Dermis lymphatic vessel endothelial cell (primary cell): Measurements from ENCODE around the gene COPS6. TPM values are rescaled to one million over a fixed set of nuclear protein-coding genes. Genes with fewer than 3 reads are reported as not detected.

Experiments
- total RNA-seq: library from RNA; depleted of rRNA; stranded (reverse); fragments of >200 nt; gene quantifications from 2 replicates; pipeline ENCODE4 v1.2.1, GENCODE V29; 2014

COPS6 gene
- total RNA-seq, result 44.3 and 54.3 TPM in 2 replicates

DNA sequence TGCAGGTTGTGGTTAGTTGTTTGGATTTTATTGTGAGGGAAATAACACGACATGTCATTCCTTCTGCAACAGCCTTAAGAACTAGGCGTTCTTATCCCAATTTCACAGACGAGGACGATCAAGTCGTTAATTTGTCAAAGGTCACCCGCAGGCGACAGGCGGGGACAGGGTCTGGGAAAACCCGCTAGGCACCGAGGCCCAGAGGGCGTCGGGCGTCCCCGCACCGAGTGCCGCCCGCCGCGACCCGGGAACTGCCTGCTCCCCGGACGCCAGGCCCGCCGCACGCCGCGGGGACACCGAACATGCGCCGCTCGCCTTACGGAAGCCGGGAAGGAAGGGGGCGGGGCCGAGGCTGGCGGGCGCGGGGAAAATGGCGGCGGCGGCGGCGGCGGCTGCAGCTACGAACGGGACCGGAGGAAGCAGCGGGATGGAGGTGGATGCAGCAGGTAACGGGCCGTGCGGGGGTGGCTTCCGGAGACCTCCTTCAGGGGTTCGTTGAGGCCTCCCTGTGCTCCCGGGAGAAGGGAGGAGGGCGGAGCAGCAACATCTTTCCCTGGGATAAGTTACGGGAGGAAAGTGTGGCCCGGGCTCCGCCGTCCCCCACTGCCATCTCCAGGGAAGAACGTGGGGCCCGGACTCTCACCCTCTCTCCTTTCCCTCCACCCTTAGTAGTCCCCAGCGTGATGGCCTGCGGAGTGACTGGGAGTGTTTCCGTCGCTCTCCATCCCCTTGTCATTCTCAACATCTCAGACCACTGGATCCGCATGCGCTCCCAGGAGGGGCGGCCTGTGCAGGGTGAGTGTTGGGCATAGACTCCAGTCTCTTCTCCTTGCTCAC, at the start of gene COPS6:
Gene COPS6, plus strand, starts transcription at position 349 of the 837 bp plus-strand sequence. Its CDS starts 22 bp downstream, at position 371.

DNA sequence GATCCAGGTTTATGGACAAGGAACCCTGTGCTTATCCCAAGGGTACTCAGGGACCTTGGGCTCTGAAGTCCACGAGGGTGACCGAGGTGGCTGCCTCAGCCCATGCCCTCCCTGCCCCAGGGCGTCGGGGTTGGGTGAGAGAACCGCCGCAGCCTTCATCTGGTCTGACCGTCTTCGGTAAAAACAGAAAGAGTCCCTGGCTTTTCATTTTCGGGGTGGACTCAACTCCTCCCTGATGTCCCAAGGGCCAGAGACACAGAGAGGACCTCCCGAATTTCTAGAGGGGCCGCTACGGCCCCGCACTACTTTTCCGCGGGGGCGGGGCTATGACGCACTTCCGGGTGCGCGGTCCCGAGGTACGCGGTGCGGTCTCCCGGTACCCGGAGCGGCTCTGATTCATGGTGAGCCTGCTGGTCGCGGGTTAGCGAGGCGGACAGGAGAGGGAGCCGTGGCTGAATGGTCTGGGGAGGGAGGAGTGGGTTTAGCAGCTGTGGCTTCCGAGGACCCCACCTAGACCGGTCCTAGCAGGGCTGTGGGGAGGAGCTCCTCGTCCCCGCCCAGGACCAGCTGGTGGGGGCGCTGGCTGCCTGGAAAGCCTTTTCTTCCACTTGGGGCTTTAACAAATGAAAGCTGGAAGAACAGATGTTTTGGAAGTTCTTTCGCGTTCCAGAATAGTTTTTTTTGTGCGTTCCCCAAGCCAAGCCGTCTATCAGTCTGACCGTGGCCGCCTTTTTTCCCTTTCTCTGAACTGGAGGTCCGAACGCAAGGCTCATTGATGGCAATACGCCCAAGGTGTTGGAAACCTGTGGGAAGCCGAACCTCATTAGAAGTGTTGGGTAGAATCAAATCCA, 39.1 kb upstream of the COPS6 start, which contains the start of gene ZSCAN21:
Gene ZSCAN21, plus strand, starts transcription at position 334 of the 851 bp plus-strand sequence. CDS start 7,233 bp downstream, outside the sequence.

DNA sequence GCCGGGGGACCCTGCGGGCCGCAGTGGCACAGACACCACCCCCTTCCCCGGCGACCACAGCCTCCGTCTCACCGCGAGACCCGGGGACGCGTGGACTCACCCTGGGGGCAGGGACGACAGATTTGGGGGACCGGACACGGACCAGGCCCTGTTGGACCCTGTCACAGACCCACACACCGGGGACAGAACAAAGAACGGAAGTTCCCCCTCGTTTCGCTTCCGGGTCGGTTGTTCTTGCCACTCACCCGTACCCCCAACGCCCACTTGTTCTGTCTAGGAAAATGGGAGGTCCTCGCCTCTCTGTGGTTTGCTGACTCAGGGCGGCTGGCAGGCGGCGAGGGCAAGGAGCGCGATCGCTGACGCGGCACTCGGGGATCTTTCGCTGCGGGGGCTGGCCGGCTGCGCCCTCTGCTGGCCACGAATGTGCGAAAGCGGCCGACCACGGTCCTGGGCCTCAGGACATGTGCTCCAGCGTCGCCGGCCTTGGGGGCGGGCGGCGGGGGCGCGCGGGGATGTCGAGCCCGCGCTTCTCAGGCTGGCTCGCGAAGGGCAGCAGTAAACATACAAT, 7.2 kb upstream of the COPS6 start, which contains the start of gene ZNF3:
Gene ZNF3, minus strand, starts transcription at position 189 of the 568 bp plus-strand sequence. CDS start 4,366 bp downstream, outside the sequence.

DNA sequence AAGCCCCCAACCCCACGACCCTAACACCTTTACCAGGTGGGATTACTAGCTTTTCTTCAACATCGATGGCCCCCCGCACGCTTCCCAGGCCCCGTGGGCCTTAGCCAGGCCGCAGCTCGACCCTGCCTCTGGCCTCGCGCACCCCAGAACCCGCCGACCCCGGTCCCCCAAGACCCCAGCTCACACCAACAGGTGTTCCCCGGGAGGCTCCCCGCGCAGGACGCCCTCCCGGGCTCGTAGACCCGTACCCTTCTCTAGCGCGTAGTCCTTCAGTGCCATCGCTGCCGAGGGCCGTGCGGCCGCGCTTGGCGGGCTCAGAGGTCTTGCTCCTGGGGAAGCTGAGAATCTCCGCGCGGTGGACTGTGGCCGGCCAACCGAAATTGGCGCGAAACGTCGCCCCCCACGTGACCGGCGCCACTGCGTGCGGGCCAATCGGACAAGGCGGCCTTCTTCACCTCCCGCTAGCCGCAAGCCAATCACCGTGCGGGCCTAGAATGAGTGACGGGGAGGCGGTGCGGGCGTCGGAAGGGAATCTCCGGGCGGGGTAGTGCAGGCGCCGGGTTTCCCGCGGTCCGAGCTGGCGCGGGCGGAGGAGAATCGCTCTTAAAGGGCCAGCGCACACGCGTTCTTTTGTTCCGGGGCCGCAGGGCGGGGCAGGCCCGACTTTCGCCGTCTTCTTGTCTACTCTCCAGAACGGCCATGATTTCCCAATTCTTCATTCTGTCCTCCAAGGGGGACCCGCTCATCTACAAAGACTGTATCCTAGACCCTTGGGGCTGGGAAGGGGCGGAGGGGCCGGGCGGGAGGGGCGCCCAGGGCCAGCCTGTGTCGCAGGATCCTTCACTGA, 12.5 kb downstream of the COPS6 start, which contains the start of the genes AP4M1 and MCM7:
Gene AP4M1, plus strand, starts transcription at position 628 of the 847 bp plus-strand sequence. Its CDS starts 72 bp downstream, at position 700.
Gene MCM7, minus strand, starts transcription at position 382 of the 847 bp plus-strand sequence. Its CDS starts 103 bp downstream, at position 279.

DNA sequence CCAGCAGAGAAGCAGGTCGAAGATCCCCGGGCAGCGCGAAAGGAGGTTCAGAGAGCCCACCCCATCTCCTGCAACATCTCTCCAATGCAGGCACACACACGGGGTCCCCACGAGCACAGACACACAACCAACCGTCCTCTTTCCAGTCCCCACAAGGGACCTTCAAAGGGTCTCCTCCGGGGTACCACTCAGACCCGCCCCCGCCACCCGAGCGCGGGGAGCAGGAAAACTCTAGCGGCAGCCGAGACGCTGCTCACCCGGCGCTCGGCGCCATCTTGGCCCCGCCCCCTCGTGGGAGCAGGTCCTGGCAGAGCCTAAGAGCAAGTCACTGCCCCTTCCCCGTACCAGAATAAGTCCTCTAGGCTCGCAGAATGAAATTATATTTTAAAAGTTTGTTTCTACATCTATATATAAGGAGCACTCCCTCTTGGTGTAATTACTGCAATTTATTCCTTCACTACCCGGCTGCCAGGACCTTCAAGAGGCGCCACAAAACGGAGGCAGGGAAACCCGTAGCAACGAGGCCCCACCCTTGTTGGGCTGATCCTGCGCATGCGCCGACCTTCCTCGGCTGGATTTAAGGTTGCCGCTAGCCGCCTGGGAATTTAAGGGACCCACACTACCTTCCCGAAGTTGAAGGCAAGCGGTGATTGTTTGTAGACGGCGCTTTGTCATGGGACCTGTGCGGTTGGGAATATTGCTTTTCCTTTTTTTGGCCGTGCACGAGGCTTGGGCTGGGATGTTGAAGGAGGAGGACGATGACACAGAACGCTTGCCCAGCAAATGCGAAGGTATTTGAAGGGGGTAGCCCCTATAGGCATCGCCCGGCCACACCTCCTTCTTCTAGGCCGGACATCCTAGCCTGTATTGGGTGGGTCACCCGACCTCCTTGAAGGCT, 30.6 kb downstream of the COPS6 start, which contains the start of the genes CNPY4 and TAF6:
Gene CNPY4, plus strand, starts transcription at position 563 of the 898 bp plus-strand sequence. Its CDS starts 111 bp downstream, at position 674.
Gene TAF6, minus strand, starts transcription at position 287 of the 898 bp plus-strand sequence. CDS start 5,149 bp downstream, outside the sequence.

DNA sequence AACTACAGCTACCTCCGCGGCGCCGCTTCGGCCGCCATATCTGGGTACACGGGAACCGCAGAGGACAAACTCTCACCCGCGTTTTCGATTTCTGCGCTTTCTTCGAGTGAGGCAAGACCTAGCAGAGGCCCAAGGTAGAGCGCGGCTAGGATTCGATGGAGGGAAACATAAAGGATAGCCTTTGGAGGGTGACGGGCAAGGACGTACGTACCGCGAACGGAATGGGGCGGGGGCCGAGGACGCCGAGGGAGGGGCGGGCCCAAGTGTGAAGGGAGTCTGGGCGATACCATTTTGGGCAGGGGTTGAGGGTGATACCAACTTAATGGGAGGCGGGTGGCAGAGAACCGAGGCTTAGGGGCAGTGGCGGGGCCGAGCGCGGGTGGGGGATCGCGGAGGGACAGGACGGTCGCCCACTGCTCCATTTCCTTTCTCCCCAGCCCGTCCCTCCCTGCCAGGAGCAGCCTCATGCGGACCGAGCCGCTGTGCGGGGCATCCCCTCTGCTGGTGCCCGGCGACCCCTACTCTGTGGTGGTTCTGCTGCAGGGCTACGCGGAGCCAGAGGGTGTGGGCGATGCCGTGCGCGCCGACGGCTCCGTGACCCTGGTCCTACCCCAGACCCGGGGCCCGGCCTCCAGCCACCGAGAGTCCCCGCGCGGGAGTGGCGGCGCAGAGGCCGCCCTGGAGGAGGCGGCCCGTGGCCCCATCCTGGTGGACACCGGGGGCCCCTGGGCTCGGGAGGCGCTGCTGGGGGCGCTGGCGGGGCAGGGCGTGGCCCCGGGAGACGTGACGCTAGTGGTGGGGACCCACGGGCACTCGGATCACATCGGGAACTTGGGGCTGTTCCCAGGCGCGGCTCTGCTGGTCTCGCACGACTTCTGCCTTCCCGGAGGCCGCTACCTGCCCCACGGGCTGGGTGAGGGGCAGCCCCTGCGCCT, 38.4 kb downstream of the COPS6 start, which contains the start of gene MBLAC1:
Gene MBLAC1, plus strand, starts transcription at position 37 of the 935 bp plus-strand sequence. Its CDS starts 429 bp downstream, at position 466.

Other genes with a start within 250 kb of the COPS6 start
- 0.11 and 0.17 TPM in 2 replicates for gene OR2AE1, start 211.9 kb upstream of the COPS6 start, total RNA-seq
- gene TRIM4, start 169.4 kb upstream of the COPS6 start, total RNA-seq, result 17.4 and 23.2 TPM in 2 replicates
- gene GJC3, start 159.3 kb upstream of the COPS6 start, total RNA-seq, result 0.87 and 1.0 TPM in 2 replicates
- not detected in 2 replicates for gene AZGP1, start 112.9 kb upstream of the COPS6 start, total RNA-seq
- gene ZKSCAN1, start 73.4 kb upstream of the COPS6 start, total RNA-seq, result 28.8 and 38.8 TPM in 2 replicates
- 8.0 and 8.2 TPM in 2 replicates for gene ZSCAN21, start 39.2 kb upstream of the COPS6 start, total RNA-seq
- 26.3 and 33.3 TPM in 2 replicates for gene ZNF3, start 7.2 kb upstream of the COPS6 start, total RNA-seq
- 27.5 and 34.8 TPM in 2 replicates for gene MCM7, start 12.4 kb downstream of the COPS6 start, total RNA-seq
- 14.3 and 15.6 TPM in 2 replicates for gene AP4M1, start 12.7 kb downstream of the COPS6 start, total RNA-seq
- 18.5 and 20.0 TPM in 2 replicates for gene TAF6, start 30.4 kb downstream of the COPS6 start, total RNA-seq
- 29.8 and 33.4 TPM in 2 replicates for gene CNPY4, start 30.7 kb downstream of the COPS6 start, total RNA-seq
- 1.8 and 2.8 TPM in 2 replicates for gene MBLAC1, start 38.0 kb downstream of the COPS6 start, total RNA-seq
- gene LAMTOR4, start 59.9 kb downstream of the COPS6 start, total RNA-seq, result 105 and 108 TPM in 2 replicates
- gene TRAPPC14, start 69.8 kb downstream of the COPS6 start, total RNA-seq, result 4.3 and 5.6 TPM in 2 replicates
- 0.09 TPM in 1 of 2 replicates, not detected in the other for gene GAL3ST4, start 79.6 kb downstream of the COPS6 start, total RNA-seq
- 1.3 and 3.5 TPM in 2 replicates for gene GPC2, start 88.4 kb downstream of the COPS6 start, total RNA-seq
- 0.33 and 0.60 TPM in 2 replicates for gene STAG3, start 88.9 kb downstream of the COPS6 start, total RNA-seq
- 2.6 TPM in 1 of 2 replicates, not detected in the other for gene PVRIG, start 131.0 kb downstream of the COPS6 start, total RNA-seq
- gene SPDYE3, start 218.7 kb downstream of the COPS6 start, total RNA-seq, result not detected in 2 replicates